ENCODE measurements around the gene OPRM1.
"Not testable (repeated sequence)": the region's sequence is repeated elsewhere in the genome, so short reads cannot be mapped to it uniquely, and the experiment has no call there.

The OPRM1 gene

GRCh38 chr6:154039231-154039842 is at the start of gene OPRM1:
TSS of gene OPRM1 (plus strand) at chr6:154039240. CDS start at chr6:154039545, 305 bp downstream.
- DNase-seq, result no peak

GRCh38 chr6:153989989-153990388 is 49.1 kb upstream of the OPRM1 start:
- DNase-seq, result no peak

- no peak for DNase-seq
Measured at GRCh38 chr6:153994004-153994403, 45.0 kb upstream of the OPRM1 start.

GRCh38 chr6:153994811-153995210 is 44.2 kb upstream of the OPRM1 start:
- DNase-seq, result no peak

- DNase-seq, result no peak
Measured at GRCh38 chr6:153997221-153997620, 41.8 kb upstream of the OPRM1 start.

GRCh38 chr6:154001494-154002285 is 37.4 kb upstream of the OPRM1 start:
- no peak for DNase-seq

GRCh38 chr6:154002894-154003293 is 36.1 kb upstream of the OPRM1 start:
- no peak for DNase-seq

- DNase-seq, result no peak
Measured at GRCh38 chr6:154010371-154010770, 28.7 kb upstream of the OPRM1 start.

- DNase-seq, result no peak
Measured at GRCh38 chr6:154012852-154013251, 26.2 kb upstream of the OPRM1 start.

- DNase-seq, result no peak
Measured at GRCh38 chr6:154017786-154018185, 21.3 kb upstream of the OPRM1 start.

- no peak for DNase-seq
Measured at GRCh38 chr6:154030646-154031045, 8.4 kb upstream of the OPRM1 start.

- no peak for DNase-seq
Measured at GRCh38 chr6:154041001-154041400, 2.0 kb downstream of the OPRM1 start.

GRCh38 chr6:154053141-154053540 is 14.1 kb downstream of the OPRM1 start:
- no peak for DNase-seq

GRCh38 chr6:154056536-154056935 is 17.5 kb downstream of the OPRM1 start:
- DNase-seq, result no peak

GRCh38 chr6:154057098-154057497 is 18.1 kb downstream of the OPRM1 start:
- no peak for DNase-seq

- DNase-seq, result no peak
Measured at GRCh38 chr6:154058963-154059680, 20.1 kb downstream of the OPRM1 start.

GRCh38 chr6:154060076-154060475 is 21.0 kb downstream of the OPRM1 start:
- no peak for DNase-seq

GRCh38 chr6:154070041-154070440 is 31.0 kb downstream of the OPRM1 start:
- DNase-seq, result no peak

- no peak for DNase-seq
Measured at GRCh38 chr6:154070657-154071056, 31.6 kb downstream of the OPRM1 start.

- DNase-seq, result no peak
Measured at GRCh38 chr6:154071236-154071635, 32.2 kb downstream of the OPRM1 start.

- DNase-seq, result no peak
Measured at GRCh38 chr6:154071711-154072110, 32.7 kb downstream of the OPRM1 start.

GRCh38 chr6:154078596-154078995 is 39.6 kb downstream of the OPRM1 start:
- not testable (repeated sequence) for DNase-seq

GRCh38 chr6:154080461-154081189 is 41.6 kb downstream of the OPRM1 start:
- no peak for DNase-seq
